Measurements from ENCODE around the gene ALG6.

Gene ALG6

DNA sequence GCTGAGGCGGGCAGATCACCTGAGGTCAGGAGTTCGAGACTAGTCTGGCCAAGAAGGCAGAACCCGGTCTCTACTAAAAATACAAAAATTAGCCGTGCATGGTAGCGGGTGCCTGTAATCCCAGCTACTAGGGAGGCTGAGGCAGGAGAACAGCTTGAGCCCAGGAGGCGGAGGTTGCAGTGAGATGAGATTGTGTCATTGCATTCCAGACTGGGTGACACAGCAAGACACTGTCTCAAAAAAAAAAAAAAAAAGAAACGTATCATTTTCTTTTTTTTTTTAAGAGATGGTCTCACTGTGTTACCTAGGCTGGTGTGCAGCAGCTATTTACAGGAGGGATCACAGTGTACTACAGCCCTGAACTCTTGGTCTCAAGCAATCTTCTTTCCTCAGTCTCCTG is 108.3 kb downstream of the ALG6 start:
- no peak for TF ChIP-seq Cebpa-rat (IDR thresholded peaks at IDR 0.05)
- Histone ChIP-seq H3K9me3 (replicated peaks in 1 of 11) (peaks cover 20 to 32% (median 24%) of the 10 kb centered on the region in 11 experiments), H3K4me2 (no peak overlapping the region), H3K27me3 (no peaks in the 10 kb centered on the region), H3K4me3 (no peak overlapping the region), H3K36me3 (peaks cover 0 to 50% (median 40%) of the 10 kb centered on the region in 11 experiments; a peak in 21 of 22 replicates), H3K27ac (no peak overlapping the region), H4K20me1 (no peaks in the 10 kb centered on the region), H3K4me1 (no peaks in the 10 kb centered on the region), H3K9ac (no peak overlapping the region)

DNA sequence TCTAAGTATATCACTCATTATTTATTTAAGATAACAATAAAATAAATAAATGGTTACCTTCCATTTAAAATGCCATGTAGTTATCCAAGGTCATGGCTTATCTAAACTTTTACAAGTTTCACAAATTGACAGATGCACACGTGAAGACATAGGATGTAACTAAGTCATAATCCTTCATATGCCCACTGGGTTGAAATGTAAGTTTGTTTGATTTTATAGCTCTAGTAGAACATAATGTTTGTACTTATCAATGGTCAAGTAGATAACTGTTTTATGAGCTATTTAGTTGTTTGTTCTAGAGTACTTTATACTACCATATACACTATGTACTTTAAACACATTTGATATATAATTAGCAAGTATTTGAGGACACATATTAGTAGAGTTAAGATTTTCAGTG is 112.6 kb downstream of the ALG6 start:
- Histone ChIP-seq H3K36me3 (peaks cover 0 to 58% (median 25%) of the 10 kb centered on the region in 11 experiments; a peak in 20 of 22 replicates), H4K20me1 (no peaks in the 10 kb centered on the region), H3K9me3 (replicated peaks in 1 of 11) (peaks cover 2 to 8% (median 4%) of the 10 kb centered on the region in 11 experiments; a peak in 18 of 22 replicates), H3K27ac (no peak overlapping the region), H3K4me3 (no peak overlapping the region), H3K27me3 (no peaks in the 10 kb centered on the region), H3K9ac (no peak overlapping the region), H3K4me2 (no peak overlapping the region), H3K4me1 (no peaks in the 10 kb centered on the region)
- no peak for TF ChIP-seq Cebpa-rat (IDR thresholded peaks at IDR 0.05)

DNA sequence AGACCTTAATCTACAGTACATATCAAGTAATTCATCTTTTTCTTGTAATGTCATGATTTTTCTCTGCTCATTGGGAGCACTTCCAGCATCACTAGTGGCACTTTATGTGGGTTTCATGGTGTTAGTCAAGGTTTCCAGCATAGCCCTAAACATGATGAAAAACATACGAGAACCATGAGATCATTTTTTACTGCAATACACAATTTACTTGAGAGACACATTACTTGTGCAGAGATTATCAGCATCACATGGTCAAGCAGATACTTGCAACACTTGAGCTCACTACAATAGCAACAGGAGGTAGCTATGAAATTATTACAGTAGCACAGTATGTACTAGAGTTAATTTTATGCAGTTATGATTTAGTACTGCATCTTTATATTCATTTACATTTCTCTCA is 119.2 kb downstream of the ALG6 start:
- H3K27me3 ChIP-seq: no peaks in the 10 kb centered on the region
- no peak overlapping the region for H3K27ac ChIP-seq
- no peak overlapping the region for H3K4me2 ChIP-seq
- no peak overlapping the region for H3K9ac ChIP-seq
- no peak overlapping the region for H3K4me3 ChIP-seq
- no peaks in the 10 kb centered on the region for H3K9me3 ChIP-seq (replicated peaks in 1 of 11)
- no peaks in the 10 kb centered on the region for H4K20me1 ChIP-seq
- no peaks in the 10 kb centered on the region for H3K4me1 ChIP-seq
- no peak for TF ChIP-seq Cebpa-rat (IDR thresholded peaks at IDR 0.05)
- peaks cover 0 to 60% (median 16%) of the 10 kb centered on the region in 11 experiments; a peak in 12 of 22 replicates for H3K36me3 ChIP-seq

DNA sequence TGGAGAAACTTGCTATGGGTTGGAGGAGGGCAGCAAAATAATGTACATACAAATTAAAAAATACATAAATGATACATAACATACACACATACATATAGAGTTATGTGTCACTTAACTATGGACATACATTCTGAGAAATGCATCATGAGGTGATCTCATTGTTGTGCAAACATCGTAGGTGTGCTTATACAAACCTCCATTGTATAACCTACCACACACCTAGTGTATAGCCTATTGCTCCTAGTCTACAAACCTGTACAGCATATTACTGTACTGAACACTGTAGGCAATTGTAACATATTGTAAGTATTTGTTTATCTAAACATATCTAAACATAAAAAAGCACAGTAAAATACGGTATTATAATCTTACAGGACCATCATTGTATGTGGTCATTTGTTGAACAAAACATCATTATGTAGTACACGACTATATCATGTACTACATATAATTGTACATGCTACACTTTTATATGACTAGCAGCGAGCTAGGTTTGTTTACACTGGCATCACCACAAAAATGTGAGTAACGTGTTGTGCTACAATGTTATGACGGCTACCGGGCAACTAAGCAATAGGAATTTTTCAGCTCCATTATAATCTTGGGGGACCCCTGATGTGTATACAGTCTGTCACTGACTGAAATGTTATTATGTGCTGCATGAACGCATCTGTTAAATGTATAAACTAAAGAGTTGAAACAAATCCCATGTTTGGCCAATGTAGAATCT is 120.1 kb downstream of the ALG6 start:
- peaks cover 0 to 51% (median 16%) of the 10 kb centered on the region in 11 experiments; a peak in 12 of 22 replicates for H3K36me3 ChIP-seq
- no peak overlapping the region for H3K27ac ChIP-seq
- H3K4me3 ChIP-seq: no peak overlapping the region
- no peaks in the 10 kb centered on the region for H3K27me3 ChIP-seq
- H3K4me1 ChIP-seq: no peaks in the 10 kb centered on the region
- TF ChIP-seq Cebpa-rat (IDR thresholded peaks at IDR 0.05): no peak
- no peaks in the 10 kb centered on the region for H4K20me1 ChIP-seq
- no peak overlapping the region for H3K9ac ChIP-seq
- H3K9me3 ChIP-seq (replicated peaks in 1 of 11): no peaks in the 10 kb centered on the region
- H3K4me2 ChIP-seq: no peak overlapping the region

All from BLaER1 treated with 17β-estradiol and CSF1 and Interleukin-3, amounts not matched to agents 10 nM and 100 nM (cell line).